Measurements from ENCODE around the gene DENND10. TPM values are rescaled to one million over a fixed set of nuclear protein-coding genes. Genes with fewer than 3 reads are reported as not detected.

Gene DENND10
- 23.1 TPM for total RNA-seq

- peak; percentile 95 for ATAC-seq
- peak; percentile 86 for DNase-seq (ENCODE audit: low spot score)
Measured at GRCh38 chr10:119103903-119104653, at the start of gene DENND10. TSS of gene DENND10 (plus strand) at chr10:119104113. CDS start at chr10:119104143, 30 bp downstream.

GRCh38 chr10:119055472-119055871, 48.4 kb upstream of the DENND10 start:
- no peak for DNase-seq (ENCODE audit: low spot score)
- ATAC-seq: no peak

GRCh38 chr10:119058010-119058409, 45.9 kb upstream of the DENND10 start:
- ATAC-seq: no peak
- no peak for DNase-seq (ENCODE audit: low spot score)

- DNase-seq (ENCODE audit: low spot score) (no peak), ATAC-seq (no peak)
Measured at GRCh38 chr10:119059557-119059956, 44.4 kb upstream of the DENND10 start.

GRCh38 chr10:119060107-119060506, 43.8 kb upstream of the DENND10 start:
- DNase-seq (ENCODE audit: low spot score): no peak
- no peak for ATAC-seq

- no peak for DNase-seq (ENCODE audit: low spot score)
- no peak for ATAC-seq
Measured at GRCh38 chr10:119061352-119061751, 42.6 kb upstream of the DENND10 start.

GRCh38 chr10:119061926-119062325, 42.0 kb upstream of the DENND10 start:
- ATAC-seq (no peak), DNase-seq (ENCODE audit: low spot score) (no peak)

GRCh38 chr10:119070395-119071165, 33.3 kb upstream of the DENND10 start:
- ATAC-seq: no peak
- no peak for DNase-seq (ENCODE audit: low spot score)

- DNase-seq (ENCODE audit: low spot score) (no peak), ATAC-seq (peak; percentile 65)
Measured at GRCh38 chr10:119073584-119073983, 30.3 kb upstream of the DENND10 start.

- no peak for ATAC-seq
- no peak for DNase-seq (ENCODE audit: low spot score)
Measured at GRCh38 chr10:119078422-119079179, 25.3 kb upstream of the DENND10 start.

- DNase-seq (ENCODE audit: low spot score): peak; percentile 82
- peak; percentile 85 for ATAC-seq
Measured at GRCh38 chr10:119079599-119080520, 24.1 kb upstream of the DENND10 start.

- ATAC-seq (peak; percentile 84), DNase-seq (ENCODE audit: low spot score) (peak; percentile 96)
Measured at GRCh38 chr10:119080521-119081259, 23.2 kb upstream of the DENND10 start, which contains the start of gene EIF3A. TSS of gene EIF3A (minus strand) at chr10:119080817. CDS start at chr10:119080676, 141 bp downstream.

- no peak for ATAC-seq
- peak; percentile 40 for DNase-seq (ENCODE audit: low spot score)
Measured at GRCh38 chr10:119084896-119085295, 19.0 kb upstream of the DENND10 start.

- no peak for ATAC-seq
- DNase-seq (ENCODE audit: low spot score): peak; percentile 42
Measured at GRCh38 chr10:119087271-119087882, 16.5 kb upstream of the DENND10 start.

GRCh38 chr10:119090026-119090795, 13.7 kb upstream of the DENND10 start:
- no peak for DNase-seq (ENCODE audit: low spot score)
- ATAC-seq: no peak

GRCh38 chr10:119090968-119091367, 12.9 kb upstream of the DENND10 start:
- DNase-seq (ENCODE audit: low spot score) (no peak), ATAC-seq (no peak)

- no peak for ATAC-seq
- no peak for DNase-seq (ENCODE audit: low spot score)
Measured at GRCh38 chr10:119095640-119096039, 8.3 kb upstream of the DENND10 start.

All from left lobe of liver (tissue), 2 donors.